BE2C (cell line): ENCODE results near the gene LGALS3BP.

Experiments used
- DNase-seq: peaks from one replicate; pipeline ENCODE4 v3.0.0-alpha.2; 2020
- H3K27me3 ChIP-seq: fragments of 250-450 bp; sonication (Bioruptor Pico); 2 replicates; pipeline ENCODE4 v1.5.1; 2020; ENCODE audit warnings: mild to moderate bottlenecking
- H3K36me3 ChIP-seq: fragments of 250-450 bp; sonication (Bioruptor Pico); 2 replicates; pipeline ENCODE4 v1.5.1; 2020; ENCODE audit warnings: mild to moderate bottlenecking
- H3K4me1 ChIP-seq: fragments of 250-450 bp; sonication (Bioruptor Pico); 2 replicates; pipeline ENCODE4 v1.5.1; 2020
- H3K4me3 ChIP-seq: 2 replicates; pipeline ENCODE4 v1.5.1; 2011; ENCODE audit warnings: low read depth, low read length
- H3K9me3 ChIP-seq: fragments of 250-450 bp; sonication (Bioruptor Pico); 2 replicates; pipeline ENCODE4 v1.5.1; 2020
- TF ChIP-seq, protein P1 (sequence below): IDR thresholded peaks from 2 replicates; pipeline ENCODE4 v1.5.1; 2012; ENCODE audit warnings: mild to moderate bottlenecking, low read depth, low read length

Gene LGALS3BP

GRCh38 chr17:79014158-79014758 lies 34.5 kb upstream of the LGALS3BP start:
- H3K4me1 ChIP-seq: peaks cover 4% of the 10 kb centered on the region; the same call in 1 of the 2 replicates
- H3K4me3 ChIP-seq: no peak overlapping the region
- no peak for DNase-seq
- H3K27me3 ChIP-seq: no peaks in the 10 kb centered on the region
- 0 out of 2 replicates have a peak, but pooled peaks cover 3% of the 10 kb centered on the region for H3K9me3 ChIP-seq
- TF ChIP-seq, protein P1, sequence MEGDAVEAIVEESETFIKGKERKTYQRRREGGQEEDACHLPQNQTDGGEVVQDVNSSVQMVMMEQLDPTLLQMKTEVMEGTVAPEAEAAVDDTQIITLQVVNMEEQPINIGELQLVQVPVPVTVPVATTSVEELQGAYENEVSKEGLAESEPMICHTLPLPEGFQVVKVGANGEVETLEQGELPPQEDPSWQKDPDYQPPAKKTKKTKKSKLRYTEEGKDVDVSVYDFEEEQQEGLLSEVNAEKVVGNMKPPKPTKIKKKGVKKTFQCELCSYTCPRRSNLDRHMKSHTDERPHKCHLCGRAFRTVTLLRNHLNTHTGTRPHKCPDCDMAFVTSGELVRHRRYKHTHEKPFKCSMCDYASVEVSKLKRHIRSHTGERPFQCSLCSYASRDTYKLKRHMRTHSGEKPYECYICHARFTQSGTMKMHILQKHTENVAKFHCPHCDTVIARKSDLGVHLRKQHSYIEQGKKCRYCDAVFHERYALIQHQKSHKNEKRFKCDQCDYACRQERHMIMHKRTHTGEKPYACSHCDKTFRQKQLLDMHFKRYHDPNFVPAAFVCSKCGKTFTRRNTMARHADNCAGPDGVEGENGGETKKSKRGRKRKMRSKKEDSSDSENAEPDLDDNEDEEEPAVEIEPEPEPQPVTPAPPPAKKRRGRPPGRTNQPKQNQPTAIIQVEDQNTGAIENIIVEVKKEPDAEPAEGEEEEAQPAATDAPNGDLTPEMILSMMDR: no peak
- H3K36me3 ChIP-seq: no peaks in the 10 kb centered on the region

DNA sequence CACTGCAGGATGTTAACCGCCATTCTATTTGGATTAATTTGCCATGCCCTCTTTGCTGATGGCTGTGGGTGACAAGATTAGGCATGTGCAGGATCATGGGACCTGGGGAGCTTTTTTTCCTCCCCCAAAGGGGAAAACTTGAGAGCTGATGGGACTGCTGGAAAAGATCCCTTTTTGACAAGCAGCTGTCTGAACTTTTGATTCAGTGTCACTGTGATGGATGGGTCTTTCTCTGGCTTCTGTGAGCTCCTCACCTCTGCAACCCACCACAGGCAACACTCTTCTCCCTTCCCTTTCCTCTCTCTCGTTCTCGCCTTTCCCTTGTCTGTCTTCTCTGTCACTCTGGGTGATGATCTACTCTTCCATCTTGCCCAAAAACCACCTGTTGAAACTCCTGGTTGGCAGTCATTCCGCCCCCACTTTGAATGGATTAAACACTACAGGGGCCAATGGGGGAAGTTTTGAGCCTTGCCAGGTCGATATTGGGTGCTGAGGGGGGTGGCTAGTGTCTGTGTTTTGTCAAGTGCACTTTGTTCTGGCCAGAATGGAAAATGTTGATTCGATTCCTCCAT lies 32.9 kb upstream of the LGALS3BP start:
- no peaks in the 10 kb centered on the region for H3K27me3 ChIP-seq
- H3K36me3 ChIP-seq: no peaks in the 10 kb centered on the region
- H3K4me1 ChIP-seq: peaks cover 4% of the 10 kb centered on the region; the same call in 1 of the 2 replicates
- TF ChIP-seq, protein P1: no peak
- no peak for DNase-seq
- 0 out of 2 replicates have a peak, but pooled peaks cover 3% of the 10 kb centered on the region for H3K9me3 ChIP-seq
- no peak overlapping the region for H3K4me3 ChIP-seq

GRCh38 chr17:79011451-79012147 lies 31.9 kb upstream of the LGALS3BP start:
- H3K4me1 ChIP-seq: peaks cover 4% of the 10 kb centered on the region; the same call in 1 of the 2 replicates
- TF ChIP-seq, protein P1: no peak
- no peaks in the 10 kb centered on the region for H3K27me3 ChIP-seq
- no peaks in the 10 kb centered on the region for H3K36me3 ChIP-seq
- H3K9me3 ChIP-seq: 0 out of 2 replicates have a peak, but pooled peaks cover 3% of the 10 kb centered on the region
- no peak overlapping the region for H3K4me3 ChIP-seq
- DNase-seq: no peak

DNA sequence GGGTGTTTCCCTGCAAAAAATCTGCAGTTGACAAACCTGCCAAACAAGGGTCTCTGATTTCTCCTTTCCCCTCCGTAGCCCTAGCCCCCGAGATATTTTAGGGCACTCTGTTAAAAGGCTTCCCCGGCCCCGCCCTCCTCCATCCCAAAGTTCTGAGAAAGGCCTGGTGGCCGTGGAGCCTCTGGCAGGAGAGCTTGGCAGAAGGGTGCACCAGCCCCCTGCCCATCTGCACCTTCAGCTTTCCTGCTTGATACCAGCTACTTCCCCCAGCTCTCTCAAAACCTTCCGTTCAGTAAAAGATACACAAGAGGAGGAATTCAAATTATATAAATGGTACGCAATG lies 30.6 kb upstream of the LGALS3BP start:
- no peaks in the 10 kb centered on the region for H3K27me3 ChIP-seq
- peak overlapping the region; percentile 93 for H3K4me3 ChIP-seq
- TF ChIP-seq, protein P1: no peak
- DNase-seq: no peak
- no peaks in the 10 kb centered on the region; the same call in 1 of the 2 replicates for H3K36me3 ChIP-seq
- peaks cover 4% of the 10 kb centered on the region; the same call in 1 of the 2 replicates for H3K4me1 ChIP-seq
- H3K9me3 ChIP-seq: 0 out of 2 replicates have a peak, but pooled peaks cover 3% of the 10 kb centered on the region

DNA sequence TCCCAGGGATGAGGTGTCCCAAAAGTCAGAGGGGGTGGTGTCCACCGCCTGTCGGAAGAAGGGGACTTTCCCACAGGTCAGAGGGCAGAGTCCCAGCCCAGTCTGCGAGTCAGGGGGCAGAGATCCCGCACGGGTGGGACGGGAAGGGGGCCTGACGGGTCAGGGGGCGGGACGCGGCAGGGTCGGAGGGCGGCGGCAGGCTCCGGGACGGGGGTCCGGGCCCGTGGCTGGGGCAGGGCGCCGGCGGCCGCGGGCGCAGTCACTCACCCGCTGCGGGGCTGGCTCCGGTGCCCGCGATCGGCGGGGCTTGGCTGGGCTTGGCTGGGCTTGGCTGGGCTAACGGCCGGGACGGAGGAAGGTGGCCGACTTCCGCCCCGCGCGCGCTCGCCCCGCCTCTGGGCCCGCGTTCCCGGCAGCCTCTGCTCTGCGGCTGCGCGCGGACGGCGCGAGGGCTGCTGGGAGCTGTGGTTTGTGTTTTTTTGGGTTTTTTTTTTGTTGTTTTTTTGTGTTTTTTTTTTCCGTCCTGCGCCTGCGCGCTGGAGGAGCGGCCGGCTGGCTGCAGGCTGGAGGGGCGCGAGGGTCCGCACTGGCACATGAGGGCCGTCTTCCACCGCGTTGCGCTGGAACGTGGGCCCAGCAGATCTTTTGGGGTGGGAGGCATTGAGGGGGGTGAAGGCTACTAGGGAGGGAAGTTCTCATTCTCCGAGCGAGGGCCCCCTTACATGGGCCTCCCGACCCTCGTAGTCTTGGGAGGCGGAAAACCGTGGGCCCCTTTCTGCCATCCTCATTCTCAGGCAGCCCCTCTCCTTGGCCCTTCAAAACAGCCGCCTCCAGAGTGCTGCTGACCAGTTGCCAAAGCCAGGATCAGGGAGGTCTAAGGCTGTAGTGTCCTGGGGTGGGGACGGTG lies 29.9 kb upstream of the LGALS3BP start, which contains the start of gene CANT1:
Gene CANT1, minus strand, starts transcription at position 368 of the 907 bp plus-strand sequence. CDS start 12,142 bp downstream, outside the sequence.
- Histone ChIP-seq H3K4me3 (peak within 1 kb of the TSS; percentile 93), H3K9me3 (0 out of 2 replicates have a peak, but pooled peaks cover 3% of the 10 kb centered on the region), H3K36me3 (no peaks in the 10 kb centered on the region; the same call in 1 of the 2 replicates), H3K4me1 (peaks cover 4% of the 10 kb centered on the region; the same call in 1 of the 2 replicates), H3K27me3 (no peaks in the 10 kb centered on the region)
- peak; percentile 88 for DNase-seq
- TF ChIP-seq, protein P1: no peak
